ENCODE results near the gene STK38L. TPM values are rescaled to one million over a fixed set of nuclear protein-coding genes. Genes with fewer than 3 reads are reported as not detected.
A peak's percentile ranks its signal among the peaks of the same experiment; 100 is the strongest.

The STK38L gene
- total RNA-seq, 1 donor from 2014 or later, result 22.2 TPM

- ATAC-seq, result no peak
- H3K36me3 ChIP-seq, result no peaks in the 10 kb centered on the region
- no peaks in the 10 kb centered on the region for H3K9me3 ChIP-seq
- intact Hi-C loops (cut with DNase I), result no loop called here
- no peak overlapping the region for H3K27ac ChIP-seq
- H3K4me3 ChIP-seq, result no peak overlapping the region
- TF ChIP-seq CTCF (IDR thresholded peaks at IDR 0.05), result no peak
- no peak for DNase-seq
- H3K27me3 ChIP-seq (ENCODE audit: low read depth), result no peaks in the 10 kb centered on the region
- H3K4me1 ChIP-seq, result peaks cover 23% of the 10 kb centered on the region
Measured at GRCh38 chr12:27334721-27335082, 90.6 kb downstream of the STK38L start.

DNA sequence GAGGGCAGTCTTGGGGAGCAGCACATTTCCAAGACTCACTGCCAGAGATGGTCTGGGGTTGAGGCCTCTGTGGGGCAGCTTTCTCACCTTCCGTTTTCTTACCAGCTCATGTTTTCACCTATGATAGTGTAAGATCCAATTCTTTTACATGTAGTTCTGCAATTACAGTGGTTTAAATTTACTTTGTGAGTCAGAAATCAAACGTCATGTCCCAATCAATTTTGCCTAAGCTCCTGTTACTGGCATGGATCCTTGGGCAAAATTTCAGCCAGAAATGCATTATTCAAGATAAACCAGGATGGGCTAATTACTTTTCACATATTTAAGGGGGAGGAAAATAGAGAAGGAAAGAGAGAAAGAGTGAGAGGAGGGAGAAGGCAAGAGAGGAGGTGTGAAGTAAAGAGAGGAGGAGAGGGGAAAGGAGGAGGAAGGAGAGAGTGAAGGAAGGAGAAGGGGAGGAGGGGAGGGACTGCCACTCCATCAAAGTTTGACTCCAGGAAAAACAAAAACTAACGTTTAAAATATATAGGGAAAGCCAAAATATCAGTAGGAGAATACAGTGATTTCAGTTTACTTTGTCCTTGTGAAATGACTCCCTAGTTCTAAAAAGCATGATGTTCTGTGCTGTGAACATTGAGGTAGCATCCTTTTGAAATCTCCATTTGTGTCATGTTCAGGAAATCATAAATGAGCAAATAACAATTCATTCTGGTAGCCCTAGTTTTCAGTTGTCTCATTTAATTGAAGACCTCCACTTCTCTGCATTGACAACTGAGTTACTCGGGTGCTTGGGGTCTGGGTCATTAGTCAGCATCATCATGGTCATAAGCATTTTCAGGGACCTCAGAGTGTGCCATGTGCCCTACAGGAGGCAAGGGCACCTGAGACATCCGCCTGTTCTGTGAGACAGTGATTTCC lies 91.5 kb downstream of the STK38L start:
- Histone ChIP-seq H3K27me3 (ENCODE audit: low read depth) (no peaks in the 10 kb centered on the region), H3K36me3 (no peaks in the 10 kb centered on the region), H3K9me3 (no peaks in the 10 kb centered on the region), H3K4me3 (no peak overlapping the region), H3K27ac (no peak overlapping the region), H3K4me1 (peaks cover 23% of the 10 kb centered on the region)
- ATAC-seq, result no peak
- intact Hi-C loops (cut with DNase I), result no loop called here
- TF ChIP-seq CTCF (IDR thresholded peaks at IDR 0.05), result no peak
- no peak for DNase-seq

GRCh38 chr12:27336282-27336653 lies 92.2 kb downstream of the STK38L start:
- DNase-seq (no peak), ATAC-seq (peak in 1 of 2 donors; percentile 34)
- Histone ChIP-seq H3K27ac (no peak overlapping the region), H3K36me3 (no peaks in the 10 kb centered on the region), H3K27me3 (ENCODE audit: low read depth) (no peaks in the 10 kb centered on the region), H3K9me3 (no peaks in the 10 kb centered on the region), H3K4me1 (peaks cover 21% of the 10 kb centered on the region), H3K4me3 (no peak overlapping the region)
- no peak for TF ChIP-seq CTCF (IDR thresholded peaks at IDR 0.05)
- intact Hi-C loops (cut with DNase I), result no loop called here

- Histone ChIP-seq H3K27me3 (ENCODE audit: low read depth) (no peaks in the 10 kb centered on the region), H3K27ac (no peak overlapping the region), H3K4me3 (no peak overlapping the region), H3K9me3 (no peaks in the 10 kb centered on the region), H3K4me1 (peaks cover 10% of the 10 kb centered on the region), H3K36me3 (no peaks in the 10 kb centered on the region)
- intact Hi-C loops (cut with DNase I), result no loop called here
- no peak for DNase-seq
- no peak for TF ChIP-seq CTCF (IDR thresholded peaks at IDR 0.05)
- no peak for ATAC-seq
Measured at GRCh38 chr12:27337376-27337775, 93.3 kb downstream of the STK38L start.

DNA sequence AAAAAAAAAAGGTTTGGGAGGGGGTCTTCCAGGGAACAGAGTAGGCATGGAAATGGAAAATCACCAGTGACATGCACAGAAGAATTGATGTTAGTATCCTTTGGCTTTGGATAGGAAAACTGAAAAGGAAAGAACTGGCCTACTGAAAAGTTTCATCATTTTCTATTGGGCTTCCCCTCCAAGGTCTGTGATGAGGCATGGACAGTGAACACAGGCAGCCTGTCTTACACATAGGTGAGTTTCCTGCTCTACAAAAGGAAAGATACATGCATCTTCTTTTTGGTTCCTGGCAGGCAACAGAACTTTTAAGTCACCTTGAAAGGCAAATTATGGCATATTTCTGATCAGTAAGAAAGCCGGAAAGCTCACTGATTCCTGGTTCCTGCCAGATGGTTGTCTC lies 94.4 kb downstream of the STK38L start:
- no peak for TF ChIP-seq CTCF (IDR thresholded peaks at IDR 0.05)
- Histone ChIP-seq H3K36me3 (no peaks in the 10 kb centered on the region), H3K9me3 (no peaks in the 10 kb centered on the region), H3K4me3 (no peak overlapping the region), H3K27ac (no peak overlapping the region), H3K27me3 (ENCODE audit: low read depth) (no peaks in the 10 kb centered on the region), H3K4me1 (peaks cover 6% of the 10 kb centered on the region)
- intact Hi-C loops (cut with DNase I), result no loop called here
- DNase-seq (no peak), ATAC-seq (no peak)
